NCI-H2196 treated with DMSO at 0.1 percent for 48 hours (cell line): Measurements from ENCODE around the gene AZGP1.
A peak's percentile ranks its signal among the peaks of the same experiment; 100 is the strongest.
"Not testable (repeated sequence)": the region's sequence is repeated elsewhere in the genome, so short reads cannot be mapped to it uniquely, and the experiment has no call there.

Source experiments
- DNase-seq: peaks from one replicate; lab custom pipeline; 2025; ENCODE audit not compliant: unreplicated experiment; lab: John Stamatoyannopoulos, UW

AZGP1 gene

DNA sequence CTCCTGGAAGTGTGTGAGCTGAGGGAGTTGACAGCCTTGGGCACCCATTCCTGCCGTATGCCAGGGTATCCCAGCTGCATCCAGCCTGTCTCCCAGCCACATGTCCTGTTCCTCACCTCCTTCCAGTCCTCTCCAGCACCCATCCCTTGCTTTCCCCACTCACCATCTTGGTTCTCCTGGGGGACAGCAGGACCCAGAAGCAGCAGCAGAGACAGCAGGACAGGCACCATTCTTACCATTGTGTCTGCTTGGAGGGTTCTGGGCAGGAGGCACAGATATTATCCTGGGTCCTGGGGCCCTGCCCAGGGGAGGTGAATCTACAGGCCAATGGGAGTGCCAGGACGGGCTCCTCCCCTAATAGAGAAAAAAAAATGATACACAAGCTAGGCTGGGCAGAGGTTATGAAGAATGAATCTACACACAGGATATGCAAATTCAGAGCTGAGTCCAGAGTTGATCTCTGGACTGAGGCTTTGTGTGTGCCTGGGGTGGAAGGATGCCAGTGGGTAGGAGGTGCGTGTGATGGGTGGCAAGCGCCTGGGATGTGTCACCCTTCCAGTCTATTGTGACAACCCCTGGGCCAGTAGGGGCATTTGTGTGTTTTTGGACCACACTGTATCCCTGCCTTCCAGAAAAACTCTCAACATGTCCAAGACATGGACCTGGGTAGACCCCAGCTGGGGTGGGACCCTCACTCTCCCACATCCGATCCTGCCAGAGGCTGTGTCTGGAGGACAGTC is at the start of gene AZGP1:
Gene AZGP1 (minus strand): TSS at position 250 of the 740 bp plus-strand sequence. CDS start 11 bp downstream, at position 239.
- DNase-seq = no peak

DNA sequence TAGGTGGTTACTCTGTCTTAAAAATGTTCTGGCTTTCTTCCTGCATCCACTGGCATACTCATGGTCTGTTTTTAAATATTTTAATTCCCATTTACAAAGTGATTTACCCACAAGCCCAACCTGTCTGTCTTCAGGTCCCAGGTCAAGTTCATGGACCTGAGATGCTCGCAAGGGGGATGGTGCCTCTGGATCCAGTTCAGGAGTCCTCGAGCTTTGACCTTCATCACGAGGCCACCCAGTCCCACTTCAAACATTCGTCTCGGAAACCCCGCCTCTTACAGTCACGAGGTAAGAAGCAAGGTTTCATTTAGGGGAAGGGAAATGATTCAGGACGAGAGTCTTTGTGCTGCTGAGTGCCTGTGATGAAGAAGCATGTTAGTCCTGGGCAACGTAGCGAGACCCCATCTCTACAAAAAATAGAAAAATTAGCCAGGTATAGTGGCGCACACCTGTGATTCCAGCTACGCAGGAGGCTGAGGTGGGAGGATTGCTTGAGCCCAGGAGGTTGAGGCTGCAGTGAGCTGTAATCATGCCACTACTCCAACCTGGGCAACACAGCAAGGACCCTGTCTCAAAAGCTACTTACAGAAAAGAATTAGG is 48.3 kb upstream of the AZGP1 start:
- DNase-seq = no peak

DNA sequence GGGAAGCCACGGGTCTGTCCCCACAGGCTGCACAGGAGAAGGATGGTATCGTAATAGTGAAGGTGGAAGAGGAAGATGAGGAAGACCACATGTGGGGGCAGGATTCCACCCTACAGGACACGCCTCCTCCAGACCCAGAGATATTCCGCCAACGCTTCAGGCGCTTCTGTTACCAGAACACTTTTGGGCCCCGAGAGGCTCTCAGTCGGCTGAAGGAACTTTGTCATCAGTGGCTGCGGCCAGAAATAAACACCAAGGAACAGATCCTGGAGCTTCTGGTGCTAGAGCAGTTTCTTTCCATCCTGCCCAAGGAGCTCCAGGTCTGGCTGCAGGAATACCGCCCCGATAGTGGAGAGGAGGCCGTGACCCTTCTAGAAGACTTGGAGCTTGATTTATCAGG is 47.7 kb upstream of the AZGP1 start:
- DNase-seq = no peak

DNA sequence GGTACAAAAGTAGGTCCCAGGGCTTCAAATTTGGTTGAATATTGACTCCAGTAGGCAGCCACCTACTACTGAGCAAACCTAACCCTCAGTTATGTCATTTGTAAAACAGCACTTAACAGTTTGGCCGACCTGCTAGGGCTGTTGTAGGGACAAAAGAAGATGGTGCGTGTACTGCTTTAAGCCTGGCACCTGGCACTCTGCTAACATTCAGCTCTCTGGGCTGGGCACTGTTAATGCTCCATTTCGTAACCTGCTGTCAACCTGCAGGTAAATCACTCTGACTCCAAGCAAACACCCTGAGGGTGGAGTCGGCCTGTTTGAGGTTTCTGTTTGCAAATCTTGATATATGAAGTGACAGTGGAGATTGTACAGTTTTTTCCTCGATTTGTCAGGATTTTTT is 46.8 kb upstream of the AZGP1 start:
- no peak for DNase-seq

DNA sequence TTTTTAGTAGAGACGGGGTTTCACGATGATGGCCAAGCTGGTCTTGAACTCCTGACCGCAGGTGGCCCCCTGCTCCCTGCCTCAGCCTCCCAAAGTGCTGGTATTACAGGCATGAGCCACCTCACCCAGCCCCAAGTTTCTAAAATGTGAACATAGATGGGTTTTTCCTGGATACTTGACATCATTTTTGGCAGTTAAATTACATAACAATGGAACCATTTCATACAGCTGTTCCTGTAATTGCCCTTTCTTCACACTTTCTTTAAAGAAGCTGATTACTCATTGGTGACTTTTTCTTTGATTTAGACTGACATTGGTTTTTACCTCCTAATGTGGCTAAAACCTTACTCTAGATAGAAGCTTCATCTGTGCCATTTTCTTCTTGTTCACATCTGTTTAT is 45.5 kb upstream of the AZGP1 start:
- DNase-seq = no peak

DNA sequence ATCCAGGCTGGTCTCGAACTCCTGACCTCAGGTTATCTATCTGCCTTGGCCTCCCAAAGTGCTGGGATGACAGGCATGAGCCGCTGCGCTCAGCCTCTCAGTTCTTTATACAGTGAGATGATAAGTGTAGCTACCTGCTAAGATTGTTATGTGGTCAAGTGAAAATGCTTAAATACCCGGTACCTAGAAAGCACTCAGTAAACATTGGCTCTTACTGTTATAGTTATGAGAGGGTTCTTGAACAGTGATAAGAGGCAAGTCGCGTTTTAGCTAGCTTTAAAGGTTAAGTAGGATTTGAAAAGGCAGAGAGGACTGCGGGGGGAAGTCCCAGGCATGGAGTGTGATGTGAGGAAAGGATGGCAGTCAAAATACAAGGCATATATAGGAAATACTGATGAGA is 44.1 kb upstream of the AZGP1 start:
- DNase-seq = no peak

DNA sequence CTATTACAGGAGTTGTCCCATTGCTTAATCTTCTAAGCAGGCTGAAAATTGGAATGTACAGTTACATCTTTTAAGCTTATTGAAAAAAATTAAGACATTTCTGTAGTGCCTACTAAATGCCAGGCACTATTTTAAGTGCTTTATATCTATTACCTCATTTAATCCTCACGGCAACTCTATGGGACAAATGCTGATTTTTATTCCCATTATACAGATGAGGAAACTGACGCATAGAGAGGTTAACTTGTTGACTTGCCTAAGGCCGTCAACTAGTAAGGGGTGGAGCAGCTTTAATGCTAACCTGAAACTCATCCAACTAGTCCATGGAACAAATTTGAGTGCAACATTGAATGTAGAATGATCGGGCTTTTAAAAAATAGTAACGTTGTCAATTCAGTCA is 42.0 kb upstream of the AZGP1 start:
- no peak for DNase-seq

DNA sequence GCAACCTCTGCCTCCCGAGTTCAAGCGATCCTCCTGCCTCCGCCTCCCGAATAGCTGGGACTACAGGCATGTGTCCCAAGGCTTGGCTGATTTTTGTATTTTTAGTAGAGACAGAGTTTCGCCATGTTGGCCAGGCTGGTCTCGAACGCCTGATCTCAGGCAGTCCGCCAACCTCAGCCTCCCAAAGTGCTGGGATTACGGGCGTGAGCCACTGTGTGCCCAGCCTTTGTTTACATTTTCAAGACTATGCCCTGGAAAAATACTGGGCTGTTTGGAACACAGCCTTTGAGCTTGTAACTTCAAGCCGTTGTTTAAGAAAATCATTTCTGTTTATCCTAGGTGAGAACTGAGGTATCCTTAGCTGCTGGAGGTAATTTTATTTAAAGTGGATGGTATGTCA is 41.5 kb upstream of the AZGP1 start:
- DNase-seq = no peak

DNA sequence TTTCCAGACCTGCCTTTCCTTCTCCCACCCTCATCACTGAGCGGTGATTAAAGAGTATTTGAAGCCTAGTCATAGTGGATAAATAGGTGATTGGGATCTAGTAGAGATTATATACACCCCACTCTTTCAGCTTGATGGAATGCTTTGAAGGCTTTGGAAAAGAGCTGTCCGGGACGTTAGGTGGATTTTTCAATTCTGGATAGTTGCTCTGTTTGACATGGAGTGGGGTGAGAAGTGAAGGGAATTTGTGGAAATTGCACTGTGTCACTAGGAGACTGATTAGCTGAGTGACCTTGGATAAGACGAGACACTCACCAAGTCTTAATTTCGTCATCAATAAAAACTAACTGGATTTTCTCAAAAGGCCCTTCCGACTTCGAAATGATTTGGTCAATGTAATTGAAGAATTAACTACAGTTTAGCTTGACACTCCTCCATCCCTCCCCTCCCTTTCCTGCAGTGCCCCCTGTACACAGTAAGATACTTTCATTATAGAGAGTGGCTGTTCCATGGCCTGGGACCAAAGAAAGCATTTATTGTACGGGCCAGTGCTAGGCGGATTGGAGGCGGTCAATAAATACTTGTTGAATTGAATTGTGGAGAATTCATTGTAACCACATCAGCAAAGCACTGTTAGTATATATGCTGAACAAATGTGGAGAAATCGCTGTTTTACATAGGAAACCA is 40.5 kb upstream of the AZGP1 start:
- DNase-seq = no peak

DNA sequence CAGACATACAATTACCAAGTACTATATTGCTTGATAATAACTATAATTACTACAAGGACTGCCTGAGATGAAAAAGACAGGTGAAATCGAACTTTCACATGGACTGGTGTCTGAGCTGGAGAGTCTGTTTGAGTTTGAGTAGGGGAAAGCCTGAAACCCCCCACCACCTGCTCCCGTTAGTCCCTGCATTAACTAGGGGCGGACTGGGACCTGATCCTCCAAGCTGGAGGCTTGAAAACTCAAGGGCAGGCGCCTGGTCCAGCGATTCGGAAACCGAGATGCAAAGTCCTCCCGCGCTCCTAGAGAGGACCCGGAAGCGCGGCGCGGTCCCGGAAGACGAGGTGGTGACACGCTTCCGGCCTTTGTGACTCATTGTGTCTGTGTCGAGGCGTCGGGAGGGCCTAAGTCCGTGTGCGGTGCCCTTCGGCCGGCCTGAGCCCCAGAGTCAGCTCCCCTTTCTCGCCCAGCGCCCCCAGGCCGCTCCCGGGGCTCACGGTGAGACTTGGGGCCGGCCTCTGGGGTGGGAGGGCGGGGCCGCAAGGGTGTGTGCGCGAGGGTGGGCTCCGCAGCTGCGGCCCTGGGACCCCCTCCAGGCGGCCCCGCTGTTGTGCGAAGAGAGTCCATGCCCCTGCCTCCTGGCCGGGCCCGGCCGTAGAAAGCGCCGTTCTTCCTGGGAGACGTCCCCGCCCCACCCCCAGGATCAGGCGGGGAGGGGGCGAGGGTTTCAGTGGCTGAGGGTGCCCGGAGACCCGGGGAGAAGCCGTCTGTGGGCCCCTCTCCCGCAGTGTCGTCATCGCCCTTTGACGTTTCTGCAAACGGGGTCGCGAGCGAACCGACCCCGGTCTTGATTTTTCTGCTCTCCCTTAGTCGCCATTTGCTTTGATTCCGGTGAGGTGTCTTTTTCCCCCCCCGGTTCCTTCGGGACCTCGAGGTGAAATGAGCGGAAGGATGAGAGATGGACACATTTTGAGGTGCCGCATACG is 39.7 kb upstream of the AZGP1 start, which contains the start of gene ZKSCAN1:
Gene ZKSCAN1 (plus strand): TSS at position 365 of the 983 bp plus-strand sequence. CDS start 7,911 bp downstream, outside the sequence.
- peak; percentile 82 for DNase-seq

DNA sequence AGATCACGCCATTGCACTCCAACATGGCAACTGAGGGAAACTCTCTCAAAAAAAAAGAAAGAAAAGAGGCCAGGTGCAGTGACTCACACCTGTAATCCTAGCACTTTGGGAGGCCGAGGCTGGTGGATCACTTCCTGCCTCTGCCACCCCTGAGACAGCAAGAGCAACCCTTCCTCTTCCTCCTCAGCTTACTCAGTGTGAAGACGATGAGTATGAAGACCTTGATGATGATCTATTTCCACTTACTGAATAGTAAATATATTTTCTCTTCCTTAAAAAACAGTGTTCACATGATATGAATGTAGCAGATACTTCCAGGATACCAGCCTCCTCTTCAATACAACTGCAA is 37.5 kb upstream of the AZGP1 start:
- no peak for DNase-seq

DNA sequence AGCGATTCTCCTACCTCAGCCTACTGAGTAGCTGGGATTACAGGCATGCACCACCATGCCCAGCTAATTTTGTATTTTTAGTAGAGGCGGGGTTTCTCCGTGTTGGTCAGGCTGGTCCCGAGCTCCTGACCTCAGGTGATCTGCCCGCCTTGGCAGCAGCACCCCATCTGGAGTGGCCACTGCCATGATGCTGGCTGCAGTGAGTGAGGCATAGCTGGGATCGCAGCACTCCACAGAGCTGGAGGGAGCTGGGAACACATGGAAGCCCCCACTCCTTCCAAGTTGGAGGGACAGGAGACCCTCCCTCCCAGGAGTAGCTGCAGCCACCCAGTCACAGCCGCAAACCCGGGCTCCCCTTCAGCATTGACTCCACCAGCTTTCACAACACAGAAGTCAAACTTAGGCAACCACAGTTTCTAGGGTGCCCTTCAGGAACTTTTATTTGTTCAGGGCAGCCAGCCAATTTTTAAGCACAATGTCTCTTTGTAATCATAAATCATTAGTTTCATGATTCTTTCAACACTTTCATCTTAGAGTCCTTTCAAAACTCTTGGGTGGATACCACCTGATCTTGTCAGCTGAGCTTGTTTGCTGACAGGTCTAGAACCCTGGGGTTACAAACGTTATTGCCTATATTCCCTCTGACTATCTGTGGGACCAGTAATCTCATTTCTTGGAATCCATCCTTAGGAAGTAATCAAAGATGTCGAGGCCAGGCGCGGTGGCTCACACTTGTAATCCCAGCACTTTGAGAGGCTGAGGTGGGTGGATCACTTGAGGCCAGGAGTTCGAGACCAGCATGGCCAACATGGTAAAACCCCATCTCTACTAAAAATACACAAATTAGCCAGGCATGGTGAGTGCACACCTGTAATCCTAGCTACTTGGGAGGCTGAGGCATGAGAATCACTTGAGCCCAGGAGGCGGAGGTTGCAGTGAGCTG is 36.8 kb upstream of the AZGP1 start:
- not testable (repeated sequence) for DNase-seq

DNA sequence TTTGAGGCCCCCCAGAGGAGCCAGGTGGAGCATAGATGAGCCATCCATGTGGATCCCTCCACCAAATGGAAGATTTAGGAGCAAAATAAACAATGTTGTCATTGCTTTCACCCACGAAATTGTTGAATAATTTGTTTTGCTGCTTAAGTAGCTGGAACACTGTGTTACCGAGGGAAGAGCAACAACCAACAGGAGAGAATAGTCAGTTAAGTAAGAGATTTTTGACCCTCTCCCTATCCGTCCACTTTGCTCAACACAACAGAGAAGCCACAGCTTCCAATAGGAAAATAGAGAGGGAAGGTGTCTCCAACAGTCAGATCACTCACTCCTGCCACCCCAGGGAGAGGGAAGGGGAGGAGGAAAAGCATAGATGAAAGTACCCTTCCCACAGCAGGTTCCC is 35.7 kb upstream of the AZGP1 start:
- DNase-seq = no peak

DNA sequence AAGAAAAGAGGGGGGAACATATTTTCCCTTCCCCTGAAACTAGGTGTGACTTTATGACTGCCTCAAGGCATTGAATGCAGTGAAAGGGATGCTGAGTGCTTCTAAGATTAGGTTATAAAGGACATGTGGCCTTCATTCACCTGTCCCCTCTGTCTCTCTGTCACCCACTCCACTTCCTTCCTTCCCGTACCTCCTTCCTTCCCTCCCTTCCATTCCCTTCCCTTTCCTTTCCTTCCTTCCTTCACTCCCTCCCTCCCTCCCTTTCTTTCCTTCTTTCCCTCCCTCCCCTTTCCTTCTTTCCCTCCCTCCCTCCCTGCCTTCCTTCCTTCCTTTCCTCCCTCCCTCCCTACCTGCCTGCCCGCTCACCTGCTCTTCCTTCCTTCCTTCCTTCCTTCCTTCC is 35.1 kb upstream of the AZGP1 start:
- no peak for DNase-seq

DNA sequence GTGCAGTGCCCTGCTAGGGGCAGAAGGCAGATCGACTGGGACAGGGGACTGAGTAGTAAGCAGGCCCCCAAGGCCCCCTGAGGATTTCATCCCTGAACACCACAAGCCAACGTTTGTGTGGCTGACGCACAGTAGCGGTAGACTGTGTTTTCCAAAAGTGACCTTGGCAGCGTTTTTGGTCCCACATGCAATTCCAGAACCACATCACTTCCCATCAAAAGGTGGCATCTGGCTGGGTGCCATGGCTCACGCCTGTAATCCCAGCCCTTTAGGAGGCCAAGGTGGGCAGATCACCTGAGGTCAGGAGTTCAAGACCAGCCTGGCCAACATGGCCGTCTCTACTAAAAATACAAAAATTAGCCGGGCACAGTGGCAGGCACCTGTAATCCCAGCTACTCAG is 34.1 kb upstream of the AZGP1 start:
- DNase-seq = not testable (repeated sequence)

DNA sequence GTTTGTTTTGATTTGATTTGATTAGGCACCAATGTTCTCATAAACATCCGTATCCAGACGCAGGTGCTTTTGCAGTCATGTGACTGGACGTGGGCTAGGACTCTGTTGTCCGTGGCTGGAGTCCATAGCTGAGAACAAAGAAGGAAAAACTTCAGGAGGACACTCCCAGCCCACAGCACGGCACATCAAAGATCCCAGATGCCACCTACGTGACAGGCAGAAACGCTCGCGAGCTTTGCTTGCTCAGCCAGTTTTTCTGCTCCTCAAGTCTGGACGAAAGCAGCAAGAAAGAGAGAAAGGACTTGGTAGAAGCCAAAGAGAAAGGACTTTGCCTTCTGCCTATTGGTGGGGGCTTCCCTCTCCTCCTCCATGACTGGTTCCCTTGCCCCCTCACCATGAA is 32.7 kb upstream of the AZGP1 start:
- no peak for DNase-seq

DNA sequence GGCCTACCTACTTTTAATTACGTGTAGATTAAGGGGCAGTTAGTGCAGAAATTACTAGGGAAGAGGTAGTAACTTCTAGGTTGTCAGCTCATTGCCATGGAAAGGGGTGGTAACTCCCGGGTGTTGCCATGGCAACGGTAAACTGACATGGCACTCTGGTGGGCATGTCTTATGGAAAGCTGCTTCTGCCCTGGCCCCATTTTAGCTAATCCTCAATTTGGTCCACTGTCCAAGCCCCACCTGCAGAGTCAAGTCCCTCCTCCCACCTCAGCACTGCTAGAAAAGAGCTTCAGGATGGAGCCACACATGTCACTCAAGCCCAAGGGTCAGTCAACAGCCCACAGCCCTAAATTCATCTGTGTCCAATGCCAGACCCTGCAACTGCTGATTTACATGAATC is 32.1 kb upstream of the AZGP1 start:
- DNase-seq = no peak

DNA sequence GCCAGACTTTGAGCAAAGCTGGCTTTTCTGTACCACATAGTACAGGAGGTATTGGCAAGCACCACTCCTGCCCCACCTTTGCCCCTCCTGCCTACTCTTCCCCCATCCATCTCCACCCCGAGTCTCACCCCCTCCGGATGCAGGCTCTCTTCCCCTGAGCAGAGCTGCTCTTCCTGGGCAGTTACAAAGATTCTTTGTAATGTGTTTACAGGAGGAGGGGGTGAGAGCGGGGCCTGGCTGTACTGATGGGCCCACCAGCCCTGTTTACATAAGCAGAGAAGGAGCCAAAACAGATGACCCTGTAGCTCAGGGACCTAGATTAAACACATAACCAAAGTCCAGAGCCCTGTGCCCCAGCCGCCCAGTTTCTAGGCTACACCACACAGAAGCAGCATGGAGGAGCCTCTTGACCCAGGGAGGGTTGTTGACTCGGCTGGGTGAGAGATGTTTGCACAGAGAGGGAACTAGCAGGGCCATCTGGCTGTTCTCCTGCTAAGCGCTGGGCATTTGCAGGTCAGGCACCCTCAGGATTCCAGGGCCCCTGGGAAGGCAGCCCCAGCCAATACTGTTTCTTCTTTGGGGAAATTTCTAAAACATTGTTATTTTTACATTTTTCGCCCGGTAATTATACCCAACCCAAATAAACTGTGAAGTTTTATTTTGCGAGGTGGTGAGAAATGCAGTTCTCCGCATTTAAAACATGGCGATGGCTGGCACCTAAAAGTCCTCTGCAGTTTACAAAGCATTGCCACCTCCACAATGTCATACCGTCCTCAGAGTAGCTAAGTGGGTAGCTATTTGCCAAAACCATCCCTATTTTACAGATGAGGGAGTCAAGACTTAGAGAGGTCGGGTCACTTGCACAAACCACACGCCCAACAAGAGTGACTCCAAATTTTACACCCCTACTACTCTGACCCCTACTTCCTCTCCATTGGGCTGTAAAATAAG is 28.2 kb upstream of the AZGP1 start:
- DNase-seq = peak; percentile 92

DNA sequence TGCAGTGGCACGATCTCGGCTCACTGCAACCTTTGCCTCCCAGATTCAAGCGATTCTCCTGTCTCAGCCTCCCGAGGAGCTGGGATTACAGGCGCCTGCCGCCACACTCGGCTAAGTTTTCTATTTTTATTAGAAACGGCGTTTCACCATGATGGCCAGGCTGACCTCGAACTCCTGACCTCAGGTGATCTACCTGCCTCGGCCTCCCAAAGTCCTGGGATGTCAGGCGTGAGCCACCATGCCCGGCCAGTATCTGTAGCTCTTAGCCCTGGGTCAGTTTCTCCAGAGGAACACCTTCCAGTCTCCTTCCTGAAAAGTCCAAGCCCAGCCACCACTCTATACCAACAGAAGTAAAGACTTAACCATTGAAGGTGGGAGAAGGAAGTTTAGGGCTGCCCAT is 24.4 kb upstream of the AZGP1 start:
- DNase-seq = no peak
